Bronchial epithelial cell (primary cell): ENCODE data around the gene TSHZ3. TPM values are rescaled to one million over a fixed set of nuclear protein-coding genes. Genes with fewer than 3 reads are reported as not detected.

Experiments used
- DNase-seq: peaks from one replicate; pipeline ENCODE4 v3.0.0-alpha.2; 2010; ENCODE audit warnings: low read depth
- FAIRE-seq: peaks from 2 replicates; lab custom pipeline; 2011; peaks lifted over from hg19 to GRCh38; lab: Jason Lieb, UNC
- H3K27me3 ChIP-seq: 2 replicates; pipeline ENCODE4 v1.5.1; 2011; ENCODE audit warnings: low read length; ENCODE audit not compliant: control insufficient read depth, insufficient read depth
- H3K36me3 ChIP-seq: 2 replicates; pipeline ENCODE4 v1.5.1; 2011; ENCODE audit warnings: low read length; ENCODE audit not compliant: control insufficient read depth, insufficient read depth
- H3K4me3 ChIP-seq: 2 replicates; pipeline ENCODE4 v1.5.1; 2011; ENCODE audit warnings: mild to moderate bottlenecking, low read depth, low read length, control low read depth
- CTCF ChIP-seq: IDR thresholded peaks from 2 replicates; pipeline ENCODE4 v1.5.1; 2011; ENCODE audit warnings: mild to moderate bottlenecking, moderate library complexity, low read length, control low read depth, inconsistent platforms; ENCODE audit not compliant: insufficient read depth, severe bottlenecking
- total RNA-seq: library from RNA; depleted of rRNA; stranded (reverse); fragments of >200 nt; gene quantifications from 2 replicates; pipeline ENCODE4 v1.2.1, GENCODE V29; 2014

The TSHZ3 gene
- total RNA-seq, 1 donor from 2014 or later: 1.6 TPM

- DNase-seq: no peak
- Histone ChIP-seq H3K36me3 (no peaks in the 10 kb centered on the region), H3K27me3 (peaks cover 3% of the 10 kb centered on the region), H3K4me3 (no peak overlapping the region)
- TF ChIP-seq CTCF: no peak
- no peak for FAIRE-seq
Observed at GRCh38 chr19:31389874-31390273, 40.6 kb upstream of the TSHZ3 start.

GRCh38 chr19:31387717-31388301, 38.6 kb upstream of the TSHZ3 start:
- Histone ChIP-seq H3K36me3 (no peaks in the 10 kb centered on the region), H3K27me3 (peaks cover 3% of the 10 kb centered on the region), H3K4me3 (no peak overlapping the region)
- no peak for TF ChIP-seq CTCF
- DNase-seq: no peak
- FAIRE-seq: no peak

- FAIRE-seq (no peak), DNase-seq (no peak)
- Histone ChIP-seq H3K4me3 (no peak overlapping the region), H3K27me3 (peaks cover 3% of the 10 kb centered on the region), H3K36me3 (no peaks in the 10 kb centered on the region)
- no peak for TF ChIP-seq CTCF
Observed at GRCh38 chr19:31386806-31387205, 37.6 kb upstream of the TSHZ3 start.

GRCh38 chr19:31385744-31386143, 36.5 kb upstream of the TSHZ3 start:
- H3K36me3 ChIP-seq: no peaks in the 10 kb centered on the region
- H3K27me3 ChIP-seq: peaks cover 4% of the 10 kb centered on the region
- DNase-seq (no peak), FAIRE-seq (no peak)
- H3K4me3 ChIP-seq: no peak overlapping the region
- no peak for TF ChIP-seq CTCF

GRCh38 chr19:31383553-31383952, 34.3 kb upstream of the TSHZ3 start:
- no peak overlapping the region for H3K4me3 ChIP-seq
- TF ChIP-seq CTCF: no peak
- FAIRE-seq: no peak

GRCh38 chr19:31380854-31381253, 31.6 kb upstream of the TSHZ3 start:
- Histone ChIP-seq H3K36me3 (no peaks in the 10 kb centered on the region), H3K27me3 (peaks cover 4% of the 10 kb centered on the region), H3K4me3 (no peak overlapping the region)
- no peak for TF ChIP-seq CTCF
- FAIRE-seq (no peak), DNase-seq (no peak)

More at GRCh38 chr19:31383553-31383952, 34.3 kb upstream of the TSHZ3 start:
- peaks cover 4% of the 10 kb centered on the region for H3K27me3 ChIP-seq
- H3K36me3 ChIP-seq: no peaks in the 10 kb centered on the region
- DNase-seq: peak; percentile 83
